Adrenal gland (tissue), 5 donors: ENCODE measurements around the gene ZNF697.

Experiments
- POLR2A ChIP-seq, 2 donors: fragments of 450-650 bp; IDR thresholded peaks; one replicate each; pipeline ENCODE4 v1.6.1; 2017; ENCODE audit warnings: antibody characterized with exemption in 2 of 2, mild to moderate bottlenecking in 2 of 2, moderate library complexity in 1 of 2
- TF ChIP-seq, protein P1 (sequence below), 6 experiments: fragments of 450-650 bp in 4 of 6; fragments of 200-600 bp in 2 of 6; sonication (generic) in 1 of 6; IDR thresholded peaks; 1 replicate in 5 of 6; 2 replicates in 1 of 6; pipeline versions ENCODE4 v1.5.1 to v1.8.0; 2016 to 2021; ENCODE audit warnings: antibody characterized with exemption in 6 of 6, mild to moderate bottlenecking in 2 of 6, moderate library complexity in 1 of 6
- donor health status: DM: no; HTN: no; CAD: no.

DNA sequence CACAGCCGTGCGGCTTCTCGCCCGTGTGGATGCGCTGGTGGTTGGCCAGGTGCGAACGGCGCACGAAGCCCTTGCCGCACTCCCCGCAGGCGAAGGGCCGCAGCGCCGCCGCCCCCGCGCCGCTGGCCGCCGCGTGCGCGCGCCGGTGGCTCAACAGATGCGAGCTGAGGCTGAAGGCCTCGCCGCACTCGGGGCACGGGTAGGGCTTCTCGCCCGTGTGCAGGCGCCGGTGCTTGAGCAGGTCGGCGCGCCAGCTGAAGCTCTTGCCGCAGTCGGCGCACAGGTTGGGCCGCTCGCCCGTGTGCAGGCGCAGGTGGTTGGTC is 24.9 kb downstream of the ZNF697 start:
- TF ChIP-seq, protein P1, sequence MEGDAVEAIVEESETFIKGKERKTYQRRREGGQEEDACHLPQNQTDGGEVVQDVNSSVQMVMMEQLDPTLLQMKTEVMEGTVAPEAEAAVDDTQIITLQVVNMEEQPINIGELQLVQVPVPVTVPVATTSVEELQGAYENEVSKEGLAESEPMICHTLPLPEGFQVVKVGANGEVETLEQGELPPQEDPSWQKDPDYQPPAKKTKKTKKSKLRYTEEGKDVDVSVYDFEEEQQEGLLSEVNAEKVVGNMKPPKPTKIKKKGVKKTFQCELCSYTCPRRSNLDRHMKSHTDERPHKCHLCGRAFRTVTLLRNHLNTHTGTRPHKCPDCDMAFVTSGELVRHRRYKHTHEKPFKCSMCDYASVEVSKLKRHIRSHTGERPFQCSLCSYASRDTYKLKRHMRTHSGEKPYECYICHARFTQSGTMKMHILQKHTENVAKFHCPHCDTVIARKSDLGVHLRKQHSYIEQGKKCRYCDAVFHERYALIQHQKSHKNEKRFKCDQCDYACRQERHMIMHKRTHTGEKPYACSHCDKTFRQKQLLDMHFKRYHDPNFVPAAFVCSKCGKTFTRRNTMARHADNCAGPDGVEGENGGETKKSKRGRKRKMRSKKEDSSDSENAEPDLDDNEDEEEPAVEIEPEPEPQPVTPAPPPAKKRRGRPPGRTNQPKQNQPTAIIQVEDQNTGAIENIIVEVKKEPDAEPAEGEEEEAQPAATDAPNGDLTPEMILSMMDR (IDR thresholded peaks at IDR 0.05): no peak
- TF ChIP-seq POLR2A (IDR thresholded peaks at IDR 0.05): no peak
